CD4-positive, alpha-beta T cell (primary cell): Measurements from ENCODE around the gene GPNMB. TPM values are rescaled to one million over a fixed set of nuclear protein-coding genes. Genes with fewer than 3 reads are reported as not detected.

Experiments used
- ATAC-seq: fragments of 200-7000 bp; cut with Tn5 transposase; one replicate; pipeline ENCODE4 v1.10.0; 2022; ENCODE audit warnings: mild to moderate bottlenecking; ENCODE audit not compliant: poor library complexity
- CTCF ChIA-PET: fragments of 350-600 bp; sonication (Branson Sonifier 250); formaldehyde crosslinking; loops from one replicate; lab custom pipeline; 2021; ENCODE audit warnings: antibody characterized with exemption, inconsistent platforms; lab: Charles Lee
- POLR2A ChIA-PET: fragments of 350-600 bp; sonication (Branson Sonifier 250); formaldehyde crosslinking; loops from one replicate; lab custom pipeline; 2021; ENCODE audit warnings: antibody characterized with exemption, inconsistent platforms; lab: Charles Lee
- DNase-seq, 14 experiments: peaks; one replicate each; pipeline ENCODE4 v3.0.0-alpha.2; 2013 to 2020; ENCODE audit warnings: mixed read lengths in 2 of 14
- H3K27ac ChIP-seq, 2 donors: one replicate each; pipeline versions ENCODE4 v1.5.1 to v1.7.0; 2013; ENCODE audit warnings: low read length in 2 of 2, low read depth in 1 of 2, mild to moderate bottlenecking in 1 of 2
- H3K27me3 ChIP-seq, 2 experiments: 1 replicate in 1 of 2; 2 replicates in 1 of 2; pipeline versions ENCODE4 v1.6.1 to v1.7.0; 2013; ENCODE audit warnings: low read length in 2 of 2, control low read depth in 1 of 2, mild to moderate bottlenecking in 1 of 2, moderate library complexity in 1 of 2; ENCODE audit not compliant: insufficient read depth in 2 of 2, control insufficient read depth in 1 of 2
- H3K36me3 ChIP-seq: one replicate; pipeline ENCODE4 v1.6.1; 2013; ENCODE audit warnings: low read length, control low read depth; ENCODE audit not compliant: insufficient read depth
- H3K4me1 ChIP-seq: one replicate; pipeline ENCODE4 v1.6.1; 2013; ENCODE audit warnings: low read length, control low read depth; ENCODE audit not compliant: insufficient read depth
- H3K4me3 ChIP-seq: one replicate; pipeline ENCODE4 v1.5.1; 2013; ENCODE audit warnings: mild to moderate bottlenecking, low read length, moderate library complexity
- H3K9me3 ChIP-seq, 2 experiments: 1 replicate in 1 of 2; 2 replicates in 1 of 2; pipeline versions ENCODE4 v1.6.1 to v1.7.0; 2013; ENCODE audit warnings: low read length in 2 of 2, mild to moderate bottlenecking in 2 of 2, control low read depth in 1 of 2, moderate library complexity in 1 of 2; ENCODE audit not compliant: control insufficient read depth in 1 of 2, insufficient read depth in 1 of 2
- H3K27ac Mint-ChIP-seq: one replicate; pipeline ENCODE4 v1.8.0; 2020; ENCODE audit warnings: mixed read lengths
- H3K27me3 Mint-ChIP-seq: one replicate; pipeline ENCODE4 v1.8.0; 2021; ENCODE audit warnings: mixed read lengths
- H3K36me3 Mint-ChIP-seq: one replicate; pipeline ENCODE4 v1.8.0; 2021; ENCODE audit warnings: low read depth, mixed read lengths
- H3K4me1 Mint-ChIP-seq: one replicate; pipeline ENCODE4 v1.8.0; 2021; ENCODE audit warnings: low read depth, mixed read lengths
- H3K4me3 Mint-ChIP-seq: one replicate; pipeline ENCODE4 v1.8.0; 2020; ENCODE audit warnings: mild to moderate bottlenecking, mixed read lengths
- H3K9me3 Mint-ChIP-seq: one replicate; pipeline ENCODE4 v1.8.0; 2020; ENCODE audit warnings: mixed read lengths
- CTCF ChIP-seq: fragments of 200-600 bp; IDR thresholded peaks from one replicate; pipeline ENCODE4 v1.8.0; 2022; ENCODE audit warnings: antibody characterized with exemption, mild to moderate bottlenecking
- intact Hi-C, 2 experiments: fragments of 100-400 bp; cut with DNase I in 1 of 2; cut with micrococcal nuclease in 1 of 2; formaldehyde crosslinking; loops; one replicate each; pipeline versions ENCODE4 v1.15.1 to v1.9.0; 2023 to 2025; cut with DNase I, micrococcal nuclease
- total RNA-seq, 174 experiments: library from RNA in 2 of 174; stranded (reverse) in 2 of 174; gene quantifications; one replicate each; pipeline ENCODE4 v1.2.3 and lab custom pipeline; 2021 to 2026

Gene GPNMB
- total RNA-seq, 2 experiments from 2014 or later: not detected

DNA sequence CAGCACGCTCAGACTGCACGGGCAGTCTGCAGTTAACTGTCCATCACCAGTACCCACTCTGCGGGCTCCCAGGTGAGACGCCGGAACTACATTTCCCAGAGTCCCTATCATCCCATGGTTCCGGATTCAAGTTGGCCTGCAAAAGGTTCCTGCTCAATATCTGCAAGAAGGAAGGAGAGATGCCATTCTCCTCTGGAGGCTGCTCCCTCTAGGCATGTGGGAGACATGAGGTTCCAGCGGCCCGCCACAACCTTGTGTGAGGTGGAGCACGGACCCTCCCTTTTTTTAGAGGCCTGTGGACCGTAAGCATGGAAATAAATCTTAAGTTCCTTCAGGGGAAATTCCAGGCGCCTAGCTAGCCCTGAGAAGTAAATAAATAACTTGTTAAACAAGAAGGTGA is 35.0 kb upstream of the GPNMB start:
- Mint-ChIP-seq H3K4me3 (no peak overlapping the region), H3K27ac (no peak overlapping the region), H3K27me3 (peaks cover 23% of the 10 kb centered on the region), H3K36me3 (no peaks in the 10 kb centered on the region), H3K4me1 (no peaks in the 10 kb centered on the region), H3K9me3 (no peaks in the 10 kb centered on the region)
- Histone ChIP-seq H3K4me1 (no peaks in the 10 kb centered on the region), H3K27me3 (peaks cover 0 to 4% of the 10 kb centered on the region in 2 experiments), H3K27ac (no peak overlapping the region), H3K4me3 (no peak overlapping the region), H3K36me3 (no peaks in the 10 kb centered on the region), H3K9me3 (no peaks in the 10 kb centered on the region)
- intact Hi-C loops: no loop called here
- no peak for TF ChIP-seq CTCF
- ATAC-seq (no peak), DNase-seq (no peak)
- ChIA-PET POLR2A (no interaction called here), CTCF (interaction anchor here (0.7 kb wide), 1 partner anchor 461 kb away, joined by 3 read pairs; no protein-coding TSS in a partner anchor)

- H3K4me3 Mint-ChIP-seq: no peak overlapping the region
- H3K4me1 Mint-ChIP-seq: no peaks in the 10 kb centered on the region
- intact Hi-C loops: no loop called here
- no peak for TF ChIP-seq CTCF
- ChIA-PET POLR2A (no interaction called here), CTCF (interaction anchor here (0.7 kb wide), 1 partner anchor 462 kb away, joined by 3 read pairs; no protein-coding TSS in a partner anchor)
- H3K4me3 ChIP-seq: no peak overlapping the region
- H3K36me3 Mint-ChIP-seq: no peaks in the 10 kb centered on the region
- H3K9me3 ChIP-seq: no peaks in the 10 kb centered on the region
- H3K9me3 Mint-ChIP-seq: no peaks in the 10 kb centered on the region
- H3K36me3 ChIP-seq: no peaks in the 10 kb centered on the region
- no peak overlapping the region for H3K27ac ChIP-seq
- H3K4me1 ChIP-seq: no peaks in the 10 kb centered on the region
- H3K27ac Mint-ChIP-seq: no peak overlapping the region
- H3K27me3 Mint-ChIP-seq: peaks cover 16% of the 10 kb centered on the region
- ATAC-seq (no peak), DNase-seq (no peak)
- peaks cover 0 to 4% of the 10 kb centered on the region in 2 experiments for H3K27me3 ChIP-seq
Observed at GRCh38 chr7:23212395-23212794, 34.2 kb upstream of the GPNMB start.

- no peaks in the 10 kb centered on the region for H3K9me3 Mint-ChIP-seq
- no peak overlapping the region for H3K27ac ChIP-seq
- no peak for TF ChIP-seq CTCF
- H3K27me3 ChIP-seq: peaks cover 0 to 4% of the 10 kb centered on the region in 2 experiments
- no peak overlapping the region for H3K4me3 Mint-ChIP-seq
- H3K4me1 ChIP-seq: no peaks in the 10 kb centered on the region
- peaks cover 17% of the 10 kb centered on the region for H3K27me3 Mint-ChIP-seq
- CTCF ChIA-PET: no interaction called here
- no peak for ATAC-seq
- no peak overlapping the region for H3K4me3 ChIP-seq
- POLR2A ChIA-PET: no interaction called here
- intact Hi-C loops: no loop called here
- no peaks in the 10 kb centered on the region for H3K4me1 Mint-ChIP-seq
- no peaks in the 10 kb centered on the region for H3K36me3 ChIP-seq
- H3K9me3 ChIP-seq: no peaks in the 10 kb centered on the region
- DNase-seq: no peak
- H3K27ac Mint-ChIP-seq: no peak overlapping the region
- H3K36me3 Mint-ChIP-seq: no peaks in the 10 kb centered on the region
Observed at GRCh38 chr7:23212841-23213240, 33.7 kb upstream of the GPNMB start.
